Liver (tissue), 9 donors: ENCODE measurements around the gene RPS27A. TPM values are rescaled to one million over a fixed set of nuclear protein-coding genes. Genes with fewer than 3 reads are reported as not detected.

ENCODE experiments used
- DNase-seq: peaks from one replicate; pipeline ENCODE4 v3.0.0-alpha.2; 2017; ENCODE audit warnings: low spot score
- H3K27ac ChIP-seq, 2 donors: one replicate each; pipeline ENCODE4 v1.7.0; 2013; ENCODE audit warnings: inconsistent platforms in 2 of 2, low read length in 2 of 2, control low read depth in 1 of 2, low read depth in 1 of 2, mild to moderate bottlenecking in 1 of 2
- H3K27me3 ChIP-seq, 4 donors: one replicate each; pipeline versions ENCODE4 v1.6.1 to v1.7.0; 2013; ENCODE audit warnings: low read length in 3 of 4, inconsistent platforms in 1 of 4, mild to moderate bottlenecking in 1 of 4, moderate library complexity in 1 of 4; ENCODE audit not compliant: control insufficient read depth in 4 of 4, insufficient read depth in 4 of 4
- H3K36me3 ChIP-seq, 4 donors: one replicate each; pipeline versions ENCODE4 v1.6.1 to v1.7.0; 2013; ENCODE audit warnings: low read length in 3 of 4, mild to moderate bottlenecking in 3 of 4, low read depth in 1 of 4, moderate library complexity in 1 of 4; ENCODE audit not compliant: control insufficient read depth in 4 of 4, insufficient read depth in 3 of 4
- H3K4me1 ChIP-seq, 4 donors: one replicate each; pipeline versions ENCODE4 v1.6.1 to v1.7.0; 2013; ENCODE audit warnings: low read length in 3 of 4, mild to moderate bottlenecking in 3 of 4, moderate library complexity in 1 of 4; ENCODE audit not compliant: control insufficient read depth in 4 of 4, insufficient read depth in 4 of 4
- H3K4me3 ChIP-seq, 3 donors: one replicate each; pipeline versions ENCODE4 v1.6.1 to v1.7.0; 2013; ENCODE audit warnings: low read length in 3 of 3, control low read depth in 1 of 3, low read depth in 1 of 3, mild to moderate bottlenecking in 1 of 3
- H3K9ac ChIP-seq, 2 donors: one replicate each; pipeline ENCODE4 v1.7.0; 2013; ENCODE audit warnings: low read length in 2 of 2, mild to moderate bottlenecking in 2 of 2, moderate library complexity in 2 of 2, control low read depth in 1 of 2, low read depth in 1 of 2
- H3K9me3 ChIP-seq, 4 donors: one replicate each; pipeline versions ENCODE4 v1.6.1 to v1.7.0; 2013; ENCODE audit warnings: low read length in 3 of 4; ENCODE audit not compliant: control insufficient read depth in 4 of 4
- ATF3 ChIP-seq: IDR thresholded peaks from 2 replicates; pipeline ENCODE4 v1.6.1; 2016; ENCODE audit warnings: antibody characterized with exemption
- CTCF ChIP-seq: fragments of 150-350 bp; IDR thresholded peaks from 2 replicates; pipeline ENCODE4 v1.5.1; 2017; ENCODE audit warnings: improper control_type of control experiment, low read depth, low read length; ENCODE audit not compliant: missing input control
- FOXA2 ChIP-seq: IDR thresholded peaks from 2 replicates; pipeline ENCODE4 v1.6.1; 2016; ENCODE audit warnings: antibody characterized with exemption
- GABPA ChIP-seq, 2 donors: IDR thresholded peaks in 1 of 2; conservative IDR thresholded peaks in 1 of 2; 2 replicates each; pipeline ENCODE4 v1.6.1; 2016; ENCODE audit warnings: antibody characterized with exemption in 2 of 2, mild to moderate bottlenecking in 1 of 2, moderate library complexity in 1 of 2
- JUND ChIP-seq, 2 donors: IDR thresholded peaks; 2 replicates each; pipeline ENCODE4 v1.6.1; 2016; ENCODE audit warnings: antibody characterized with exemption in 2 of 2
- MAX ChIP-seq: IDR thresholded peaks from 2 replicates; pipeline ENCODE4 v1.6.1; 2016; ENCODE audit warnings: antibody characterized with exemption
- NR2F2 ChIP-seq: IDR thresholded peaks from 2 replicates; pipeline ENCODE4 v1.6.1; 2016; ENCODE audit warnings: antibody characterized with exemption
- RAD21 ChIP-seq, 2 donors: IDR thresholded peaks; 2 replicates each; pipeline ENCODE4 v1.6.1; 2016; ENCODE audit warnings: antibody characterized with exemption in 2 of 2, mild to moderate bottlenecking in 2 of 2
- REST ChIP-seq: IDR thresholded peaks from 2 replicates; pipeline ENCODE4 v1.6.1; 2016; ENCODE audit warnings: antibody characterized with exemption, mild to moderate bottlenecking
- RXRA ChIP-seq, 2 donors: IDR thresholded peaks; 2 replicates each; pipeline ENCODE4 v1.6.1; 2017 to 2018; ENCODE audit warnings: antibody characterized with exemption in 2 of 2, mild to moderate bottlenecking in 1 of 2
- YY1 ChIP-seq: IDR thresholded peaks from 2 replicates; pipeline ENCODE4 v1.6.1; 2016; ENCODE audit warnings: antibody characterized with exemption, mild to moderate bottlenecking
- WGBS: extraction: QIAGEN DNeasy Blood & Tissue Kit; methylation state at CpG from one replicate; pipeline ENCODE4 v1.1.7; 2013; 5-methylcytosine and 5-hydroxymethylcytosine counted together
- polyA plus RNA-seq, 2 donors: library from polyadenylated mRNA; stranded (reverse) in 1 of 2; unstranded in 1 of 2; fragments of 200-250 nt in 1 of 2; fragments of >200 nt in 1 of 2; fragmentation: Nextera tagmentation in 1 of 2; extraction: Ambion mirVana in 1 of 2; gene quantifications; one replicate each; pipeline versions ENCODE4 v1.2.1 to v1.2.3, GENCODE V29; 2013 to 2015
- total RNA-seq, 2 donors: library from RNA; depleted of rRNA; stranded (reverse); fragments of >200 nt; gene quantifications; one replicate each; pipeline ENCODE4 v1.2.3, GENCODE V29; 2014
- donor health status: healthy.
- donor health status: healthy.
- donor health status: healthy.
- donor health status: healthy.
- donor health status: healthy.

Gene RPS27A
- total and polyA plus RNA-seq, 4 donors: 225 to 655 (median 490) TPM

- TF ChIP-seq REST: no peak
- TF ChIP-seq FOXA2: no peak
These were observed 3.4 kb downstream of the RPS27A start (continued) for GRCh38 chr2:55235724-55236538.

GRCh38 chr2:55236992-55237543 is 4.6 kb downstream of the RPS27A start:
- Histone ChIP-seq H3K27me3 (no peaks in the 10 kb centered on the region), H3K4me3 (no peak overlapping the region), H3K9me3 (no peaks in the 10 kb centered on the region), H3K4me1 (peaks cover 2 to 8% (median 6%) of the 10 kb centered on the region in 4 donors), H3K9ac (no peak overlapping the region), H3K36me3 (peaks cover 11 to 36% (median 28%) of the 10 kb centered on the region in 4 donors), H3K27ac (no peak overlapping the region)
- 96% methylated on average over 2 of the region's 2 CpGs for WGBS
- no peak for DNase-seq
- TF ChIP-seq RXRA (IDR thresholded peaks at IDR 0.05) (no peak), NR2F2 (no peak), CTCF (no peak), GABPA (IDR thresholded peaks at IDR 0.05 in 1 of 2, conservative IDR thresholded peaks at IDR 0.05 in 1 of 2) (no peak), MAX (no peak), YY1 (no peak), ATF3 (no peak), REST (no peak), RAD21 (IDR thresholded peaks at IDR 0.05) (no peak), JUND (IDR thresholded peaks at IDR 0.05) (no peak)
